ENCODE data around the gene MARK1.

DNA sequence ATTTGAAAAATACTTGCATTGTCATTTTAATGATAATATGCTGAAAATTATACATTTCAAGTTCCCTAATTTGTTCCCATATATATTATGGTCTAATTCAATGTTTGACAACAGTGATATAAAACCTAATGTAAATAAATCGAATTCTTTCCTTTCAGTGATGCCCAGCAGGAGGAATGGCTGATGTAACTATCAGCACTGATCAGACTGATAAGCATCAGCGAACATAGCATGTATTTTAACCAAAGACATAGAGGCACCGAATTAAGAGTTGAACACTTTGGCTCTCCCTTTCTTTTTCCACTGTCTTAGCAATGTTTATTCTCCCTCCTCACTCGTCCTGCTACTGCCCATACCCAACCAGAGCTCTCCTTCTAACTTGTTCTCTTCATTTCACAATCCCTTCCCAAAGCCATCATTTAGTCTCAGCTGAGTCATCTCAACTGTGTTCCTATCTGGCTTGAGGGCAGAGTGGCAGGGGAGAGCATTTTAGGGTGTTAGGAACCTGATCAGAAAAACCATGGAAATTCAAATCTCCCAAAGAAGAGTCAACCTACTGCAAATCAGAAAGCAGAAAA, 103.4 kb downstream of the MARK1 start:
- TF ChIP-seq CTCF (conservative IDR thresholded peaks at IDR 0.05; ENCODE audit: low read depth in 2 of 2) = no peak
- no peak for TF ChIP-seq EZH2 (IDR thresholded peaks at IDR 0.05; ENCODE audit: low read depth, unreplicated experiment)
- no peak for TF ChIP-seq POLR2AphosphoS5 (IDR thresholded peaks at IDR 0.05; ENCODE audit: low read depth)
- TF ChIP-seq NANOG (IDR thresholded peaks at IDR 0.05; ENCODE audit: borderline replicate concordance) = no peak
- TF ChIP-seq EZH2phosphoT487 (IDR thresholded peaks at IDR 0.05; ENCODE audit: unreplicated experiment) = no peak
- TF ChIP-seq JUNB (IDR thresholded peaks at IDR 0.05; ENCODE audit: unreplicated experiment) = no peak
- no peak for TF ChIP-seq REST (IDR thresholded peaks at IDR 0.05; ENCODE audit: unreplicated experiment)
